T-cell (primary cell): ENCODE results near the gene IKZF3. TPM values are rescaled to one million over a fixed set of nuclear protein-coding genes. Genes with fewer than 3 reads are reported as not detected.
A peak's percentile ranks its signal among the peaks of the same experiment; 100 is the strongest.

Experiments
- ATAC-seq, 4 experiments: fragments of 200-7000 bp in 3 of 4; fragments of 150-1000 bp in 1 of 4; cut with Tn5 transposase; replicated peaks in 1 of 4; 1 replicate in 3 of 4; 2 replicates in 1 of 4; pipeline ENCODE4 v1.10.0; 2021; ENCODE audit warnings: moderate library complexity in 3 of 4, mild to moderate bottlenecking in 2 of 4, moderate number of reproducible peaks in 1 of 4
- CTCF ChIA-PET, 2 donors: fragments of 300-600 bp; sonication (Branson Sonifier 250); formaldehyde crosslinking; loops; one replicate each; lab custom pipeline; 2022; ENCODE audit warnings: antibody characterized with exemption in 2 of 2; lab: Charles Lee
- POLR2A ChIA-PET, 2 donors: fragments of 300-600 bp; sonication (Branson Sonifier 250); formaldehyde crosslinking; loops; one replicate each; lab custom pipeline; 2022; ENCODE audit warnings: antibody characterized with exemption in 2 of 2; lab: Charles Lee
- DNase-seq, 35 experiments: peaks; one replicate each; pipeline versions ENCODE4 v3.0.0 to v3.0.0-alpha.2; 2013 to 2023
- H3K27ac ChIP-seq: one replicate; pipeline ENCODE4 v1.5.1; 2013; ENCODE audit warnings: low read length
- H3K27me3 ChIP-seq, 2 experiments: replicated peaks in 1 of 2; 1 replicate in 1 of 2; 2 replicates in 1 of 2; pipeline versions ENCODE4 v1.6.1 to v1.7.0; 2013; ENCODE audit warnings: low read length in 1 of 2, mixed read lengths in 1 of 2; ENCODE audit not compliant: control insufficient read depth in 2 of 2, insufficient read depth in 2 of 2; ENCODE audit errors: extremely low read depth in 1 of 2
- H3K36me3 ChIP-seq, 2 donors: 1 replicate in 1 of 2; 2 replicates in 1 of 2; pipeline versions ENCODE4 v1.6.1 to v1.7.0; 2013; ENCODE audit warnings: low read length in 1 of 2; ENCODE audit not compliant: control insufficient read depth in 2 of 2, insufficient read depth in 1 of 2; ENCODE audit errors: extremely low read depth in 1 of 2
- H3K4me1 ChIP-seq, 2 experiments: 1 replicate in 1 of 2; 2 replicates in 1 of 2; pipeline versions ENCODE4 v1.6.1 to v1.7.0; 2013; ENCODE audit warnings: low read length in 2 of 2, mixed read lengths in 1 of 2; ENCODE audit not compliant: insufficient read depth in 2 of 2, control insufficient read depth in 1 of 2; ENCODE audit errors: extremely low read depth in 1 of 2
- H3K4me3 ChIP-seq, 2 donors: 1 replicate in 1 of 2; 2 replicates in 1 of 2; pipeline versions ENCODE4 v1.5.1 to v1.7.0; 2013; ENCODE audit warnings: mild to moderate bottlenecking in 2 of 2, low read length in 1 of 2, moderate library complexity in 1 of 2; ENCODE audit not compliant: control insufficient read depth in 1 of 2; ENCODE audit errors: extremely low read depth in 1 of 2
- H3K9me3 ChIP-seq: 2 replicates; pipeline ENCODE4 v1.7.0; 2013
- H3K27ac Mint-ChIP-seq, 2 donors: one replicate each; pipeline ENCODE4 v1.8.0; 2020 to 2021; ENCODE audit warnings: mild to moderate bottlenecking in 2 of 2, mixed read lengths in 2 of 2
- H3K27me3 Mint-ChIP-seq, 2 donors: one replicate each; pipeline ENCODE4 v1.8.0; 2021 to 2022; ENCODE audit warnings: mixed read lengths in 2 of 2
- H3K36me3 Mint-ChIP-seq: one replicate; pipeline ENCODE4 v1.8.0; 2021; ENCODE audit warnings: mixed read lengths
- H3K4me1 Mint-ChIP-seq, 3 donors: one replicate each; pipeline ENCODE4 v1.8.0; 2020 to 2022; ENCODE audit warnings: mixed read lengths in 3 of 3, mild to moderate bottlenecking in 1 of 3
- H3K4me3 Mint-ChIP-seq, 3 donors: one replicate each; pipeline ENCODE4 v1.8.0; 2020 to 2022; ENCODE audit warnings: mild to moderate bottlenecking in 3 of 3, mixed read lengths in 3 of 3, moderate library complexity in 3 of 3
- H3K9me3 Mint-ChIP-seq, 3 donors: one replicate each; pipeline ENCODE4 v1.8.0; 2020 to 2022; ENCODE audit warnings: mixed read lengths in 3 of 3
- WGBS: methylation state at CpG from one replicate; pipeline ENCODE4 v1.1.5; 2013; ENCODE audit warnings: missing lambda C conversion rate; ENCODE audit not compliant: insufficient coverage; 5-methylcytosine and 5-hydroxymethylcytosine counted together
- total RNA-seq, 35 experiments: library from RNA in 6 of 35; stranded (reverse) in 6 of 35; fragments of 120-200 nt in 1 of 35; gene quantifications; one replicate each; pipeline versions ENCODE4 v1.2.1 to v1.2.4 and lab custom pipeline; 2013 to 2026

The IKZF3 gene
- total RNA-seq, 5 donors from 2014 or later (not counting 1 experiment from before 2014, with no cell fraction given): 78.1 to 112 (median 108) TPM

DNA sequence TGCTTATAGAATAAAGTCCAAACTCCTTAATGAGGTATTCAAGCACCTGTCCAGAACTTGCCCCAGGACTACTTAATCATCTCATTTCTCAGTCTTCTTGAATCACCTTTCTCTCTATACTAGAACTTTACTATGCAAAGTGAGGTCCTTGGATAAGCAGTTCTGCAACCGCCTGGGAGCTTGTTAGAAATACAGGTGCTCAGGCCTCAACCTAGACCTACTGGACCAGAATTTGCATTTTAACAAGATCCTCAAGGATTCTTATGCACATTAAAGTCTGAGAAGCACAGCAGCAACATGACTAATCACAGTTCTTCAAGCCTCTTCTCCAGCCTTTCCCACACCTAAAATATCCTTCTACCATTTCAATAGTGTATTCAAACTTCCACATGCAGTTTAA is 64.7 kb downstream of the IKZF3 start:
- no peaks in the 10 kb centered on the region for H3K27me3 ChIP-seq
- peak overlapping the region; percentile 76 for H3K27ac ChIP-seq
- H3K36me3 ChIP-seq: peaks cover 0 to 4% of the 10 kb centered on the region in 2 donors
- H3K4me1 ChIP-seq: peaks cover 47 to 49% of the 10 kb centered on the region in 2 experiments
- Mint-ChIP-seq H3K4me3 (peak overlapping the region in 1 of 3 donors; percentile 20), H3K4me1 (peaks cover 63 to 68% (median 64%) of the 10 kb centered on the region in 3 donors), H3K27ac (peak overlapping the region; percentile 85 to 95), H3K9me3 (no peaks in the 10 kb centered on the region), H3K36me3 (peaks cover 27% of the 10 kb centered on the region), H3K27me3 (no peaks in the 10 kb centered on the region)
- ChIA-PET CTCF (no interaction called here), POLR2A (no interaction called here)
- DNase-seq: no peak
- no peak overlapping the region for H3K4me3 ChIP-seq
- no peaks in the 10 kb centered on the region for H3K9me3 ChIP-seq
- no peak for ATAC-seq
- no CpG with 5 or more reads among the region's 1 CpG for WGBS

DNA sequence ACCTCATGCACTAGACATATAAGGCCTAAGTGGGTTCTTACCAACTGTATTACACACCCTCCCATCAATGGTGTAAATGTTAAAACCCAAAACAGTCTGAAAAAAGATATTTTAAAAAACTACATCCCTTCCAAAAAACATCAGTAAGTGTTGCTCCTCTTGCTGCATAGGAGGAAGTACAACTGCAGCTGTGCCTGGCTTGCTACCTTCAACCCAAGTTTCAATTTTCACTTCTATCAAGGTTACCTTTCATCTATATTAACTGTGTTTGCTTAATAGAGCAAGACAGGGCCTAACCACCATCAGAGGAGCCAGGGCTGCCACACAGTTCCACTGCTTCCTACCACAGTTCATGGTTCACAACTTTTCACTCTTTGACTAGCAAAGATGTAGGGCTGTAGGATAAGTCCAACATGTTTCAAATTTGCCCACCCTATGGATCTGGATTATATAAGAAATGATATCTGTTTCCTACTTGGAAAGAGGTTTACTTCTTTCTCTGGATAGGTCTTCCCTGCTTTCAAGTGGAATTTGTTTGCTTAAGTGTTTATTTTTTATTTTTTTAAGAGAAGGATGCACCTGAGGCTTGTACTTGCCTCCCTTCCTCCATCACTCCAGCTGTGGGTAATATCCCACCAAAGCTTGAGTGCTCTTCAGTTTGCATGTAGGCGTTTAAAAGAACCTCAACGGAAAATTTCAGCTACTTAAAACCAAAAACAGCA is 69.7 kb downstream of the IKZF3 start:
- peaks cover 75 to 82% (median 79%) of the 10 kb centered on the region in 3 donors for H3K4me1 Mint-ChIP-seq
- H3K27me3 ChIP-seq: no peaks in the 10 kb centered on the region
- peak overlapping the region; percentile 96 to 98 for H3K27ac Mint-ChIP-seq
- H3K4me3 Mint-ChIP-seq: peak overlapping the region; percentile 22 to 62 (median 36)
- no CpG with 5 or more reads among the region's 2 CpGs for WGBS
- H3K4me1 ChIP-seq: peaks cover 56 to 64% of the 10 kb centered on the region in 2 experiments
- ChIA-PET POLR2A (interaction anchor here (1.0 to 1.2 kb wide), 2 partner anchors 19 kb away, joined by 3 read pairs; no protein-coding TSS in a partner anchor), CTCF (interaction anchor here in 1 of 2 donors (1.2 to 1.8 kb wide), 4 partner anchors 13 to 173 kb away, joined by 3 to 5 read pairs (median 4); partner anchors contain the start of gene MIEN1)
- H3K36me3 ChIP-seq: peaks cover 0 to 16% of the 10 kb centered on the region in 2 donors
- H3K4me3 ChIP-seq: no peak overlapping the region
- DNase-seq (peak in 29 of 35 experiments; percentile 24 to 66 (median 37)), ATAC-seq (peak; percentile 70 to 83 (median 78))
- H3K27me3 Mint-ChIP-seq: no peaks in the 10 kb centered on the region
- peak overlapping the region; percentile 70 for H3K27ac ChIP-seq
- H3K9me3 ChIP-seq: no peaks in the 10 kb centered on the region
- no peaks in the 10 kb centered on the region for H3K9me3 Mint-ChIP-seq
- peaks cover 33% of the 10 kb centered on the region for H3K36me3 Mint-ChIP-seq

DNA sequence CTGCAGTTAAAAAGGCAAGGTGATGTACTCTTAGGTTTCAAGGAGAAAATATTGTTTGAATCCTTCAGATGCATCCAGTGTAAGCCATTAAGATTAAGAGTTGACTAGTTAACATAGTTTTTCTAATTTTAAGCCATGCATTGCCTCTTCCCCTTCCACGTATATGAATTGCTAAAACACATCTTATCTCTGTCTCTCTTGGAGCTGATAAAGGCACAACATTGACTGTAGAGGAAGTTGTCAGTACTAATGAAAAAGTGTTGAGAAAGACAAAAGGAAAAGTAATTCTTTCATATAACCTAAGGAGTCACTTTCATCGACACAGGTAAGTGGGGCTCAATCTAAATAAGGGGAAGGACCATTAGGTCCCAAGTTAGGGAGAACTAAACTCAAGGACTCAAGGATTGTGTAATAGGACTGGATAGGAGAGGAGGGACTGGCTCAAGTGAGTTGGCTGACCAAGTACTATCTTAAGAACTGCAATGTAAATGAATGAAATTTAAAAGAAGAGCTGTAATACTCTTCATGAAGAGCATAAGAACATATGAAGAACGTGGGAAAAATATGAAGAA is 70.7 kb downstream of the IKZF3 start:
- Histone ChIP-seq H3K36me3 (peaks cover 4 to 18% of the 10 kb centered on the region in 2 donors), H3K4me1 (peaks cover 46 to 55% of the 10 kb centered on the region in 2 experiments), H3K4me3 (no peak overlapping the region), H3K9me3 (no peaks in the 10 kb centered on the region), H3K27me3 (no peaks in the 10 kb centered on the region), H3K27ac (peak overlapping the region; percentile 70)
- Mint-ChIP-seq H3K36me3 (peaks cover 33% of the 10 kb centered on the region), H3K27me3 (no peaks in the 10 kb centered on the region), H3K4me1 (peaks cover 68 to 73% (median 72%) of the 10 kb centered on the region in 3 donors), H3K27ac (peak overlapping the region; percentile 96 to 98), H3K9me3 (no peaks in the 10 kb centered on the region), H3K4me3 (peak overlapping the region; percentile 62 to 71 (median 67))
- CTCF ChIA-PET: interaction anchor here in 1 of 2 donors (0.9 to 1.8 kb wide), 6 partner anchors 14 to 172 kb away, joined by 3 to 5 read pairs (median 3); partner anchors contain the start of gene MIEN1
- ATAC-seq: peak in 1 of 4 experiments; percentile 16
- no peak for DNase-seq
- POLR2A ChIA-PET: interaction anchor here in 1 of 2 donors (0.6 to 1.0 kb wide), 2 partner anchors 18 to 71 kb away, joined by 3 read pairs; no protein-coding TSS in a partner anchor
- WGBS: no CpG with 5 or more reads among the region's 3 CpGs

DNA sequence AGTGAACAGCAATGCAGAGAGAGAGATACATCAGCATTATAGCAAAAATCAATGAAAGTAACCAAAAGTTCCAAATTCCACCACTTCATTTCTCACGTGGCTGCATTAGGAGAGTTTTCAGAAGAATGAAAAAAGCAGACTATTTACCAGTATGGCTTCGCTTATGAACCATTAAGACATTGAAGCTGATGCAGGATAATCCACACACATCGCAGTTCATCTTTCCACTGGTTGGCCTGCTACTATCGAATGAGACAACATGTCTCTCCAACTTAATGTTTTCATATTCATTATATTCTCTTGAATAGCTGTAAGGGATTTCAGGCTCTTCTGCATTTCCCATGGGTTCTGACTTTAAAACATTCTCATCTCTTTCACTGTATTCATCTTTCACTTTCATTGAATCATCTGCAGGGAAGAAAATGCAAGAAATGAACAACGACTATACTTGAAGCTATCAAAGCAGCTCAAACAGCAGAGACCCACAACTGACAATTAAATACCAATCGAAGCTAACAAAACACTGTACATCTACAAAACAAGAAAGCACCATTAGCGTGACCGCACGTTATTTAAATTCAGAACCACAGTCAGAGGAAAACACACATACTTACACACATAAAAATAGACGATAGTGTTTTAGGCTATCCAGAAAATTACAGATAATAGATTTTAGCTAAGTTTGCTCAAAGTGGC is 71.4 kb downstream of the IKZF3 start:
- Mint-ChIP-seq H3K9me3 (no peaks in the 10 kb centered on the region), H3K4me3 (peak overlapping the region; percentile 62 to 71 (median 67)), H3K27me3 (no peaks in the 10 kb centered on the region), H3K27ac (peak overlapping the region; percentile 96 to 98), H3K4me1 (peaks cover 68 to 71% (median 71%) of the 10 kb centered on the region in 3 donors), H3K36me3 (peaks cover 34% of the 10 kb centered on the region)
- WGBS: 0% methylated on average over 2 of the region's 10 CpGs
- peaks cover 4 to 25% of the 10 kb centered on the region in 2 donors for H3K36me3 ChIP-seq
- ChIA-PET CTCF (interaction anchor here (0.9 to 1.8 kb wide), 4 partner anchors 15 to 69 kb away, joined by 3 to 4 read pairs (median 3); no protein-coding TSS in a partner anchor), POLR2A (interaction anchor here in 1 of 2 donors (0.6 to 1.1 kb wide), 2 partner anchors 13 to 72 kb away, joined by 3 read pairs; no protein-coding TSS in a partner anchor)
- ATAC-seq (peak in 2 of 4 experiments; percentile 10 to 14), DNase-seq (peak in 1 of 35 experiments; percentile 37)
- no peaks in the 10 kb centered on the region for H3K27me3 ChIP-seq
- H3K27ac ChIP-seq: peak overlapping the region; percentile 70
- no peaks in the 10 kb centered on the region for H3K9me3 ChIP-seq
- no peak overlapping the region for H3K4me3 ChIP-seq
- H3K4me1 ChIP-seq: peaks cover 43 to 51% of the 10 kb centered on the region in 2 experiments

DNA sequence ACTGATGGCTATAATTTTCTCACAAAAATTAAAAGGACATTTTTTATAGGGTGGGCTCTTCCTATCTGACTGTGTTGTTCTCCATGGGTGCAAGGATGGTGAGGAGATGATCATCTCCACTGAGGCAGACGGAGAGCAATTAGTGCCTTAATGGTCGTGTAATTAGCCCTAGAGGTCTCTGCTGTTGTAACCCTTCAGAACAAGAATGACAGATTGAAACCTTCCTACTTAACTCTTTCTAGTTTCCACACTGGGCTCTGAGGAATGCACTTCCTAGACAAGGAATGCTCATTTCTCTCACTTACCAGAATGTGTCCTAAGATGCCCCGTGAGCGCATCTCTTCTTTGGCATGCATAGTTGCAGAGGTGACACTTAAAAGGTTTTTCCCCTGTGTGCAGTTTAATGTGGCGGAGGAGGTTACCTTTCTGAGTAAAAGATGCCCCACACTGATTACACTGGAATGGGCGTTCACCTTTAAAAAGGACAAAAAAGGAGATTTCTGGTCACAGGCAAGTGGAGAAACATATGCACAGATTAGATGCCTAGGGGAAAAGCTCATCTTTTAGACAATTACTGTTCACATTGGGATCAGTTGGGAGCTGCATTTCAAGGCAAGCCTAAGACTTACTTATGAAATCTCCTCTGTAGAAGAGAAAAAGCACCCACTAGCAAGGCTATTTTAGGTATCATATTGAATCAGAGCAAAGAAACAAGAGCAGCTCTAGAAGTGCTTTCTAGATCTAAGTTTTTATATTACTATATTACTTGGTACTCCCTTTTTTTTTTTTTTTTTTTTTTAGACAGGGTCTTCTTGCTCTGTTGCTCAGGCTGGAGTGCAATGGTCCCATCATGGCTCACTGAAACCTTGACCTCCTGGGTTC is 72.8 kb downstream of the IKZF3 start:
- DNase-seq: peak in 14 of 35 experiments; percentile 7 to 68 (median 24)
- Histone ChIP-seq H3K9me3 (no peaks in the 10 kb centered on the region), H3K27ac (peak overlapping the region; percentile 70), H3K27me3 (no peaks in the 10 kb centered on the region), H3K4me1 (peaks cover 46 to 51% of the 10 kb centered on the region in 2 experiments), H3K36me3 (peaks cover 4 to 35% of the 10 kb centered on the region in 2 donors), H3K4me3 (peak overlapping the region in 1 of 2 donors; percentile 0)
- ChIA-PET CTCF (interaction anchor here (0.6 to 1.0 kb wide), 2 partner anchors 17 to 37 kb away, joined by 4 to 6 read pairs; no protein-coding TSS in a partner anchor), POLR2A (interaction anchor here in 1 of 2 donors (0.6 to 0.7 kb wide), 2 partner anchors 16 kb away, joined by 4 to 6 read pairs; no protein-coding TSS in a partner anchor)
- no CpG with 5 or more reads among the region's 6 CpGs for WGBS
- Mint-ChIP-seq H3K4me3 (peak overlapping the region; percentile 62 to 71 (median 70)), H3K27me3 (no peaks in the 10 kb centered on the region), H3K9me3 (no peaks in the 10 kb centered on the region), H3K4me1 (peaks cover 68 to 74% (median 72%) of the 10 kb centered on the region in 3 donors), H3K27ac (peak overlapping the region; percentile 96 to 98), H3K36me3 (peaks cover 38% of the 10 kb centered on the region)
- peak; percentile 72 to 83 (median 74) for ATAC-seq
